GM12801 (cell line): Measurements from ENCODE around the gene ZNRF3.

Experiments used
- CTCF ChIP-seq: IDR thresholded peaks from one replicate; pipeline ENCODE4 v1.5.1; 2011; ENCODE audit warnings: control low read depth; ENCODE audit not compliant: insufficient read length; ENCODE audit errors: extremely low read depth

The ZNRF3 gene

DNA sequence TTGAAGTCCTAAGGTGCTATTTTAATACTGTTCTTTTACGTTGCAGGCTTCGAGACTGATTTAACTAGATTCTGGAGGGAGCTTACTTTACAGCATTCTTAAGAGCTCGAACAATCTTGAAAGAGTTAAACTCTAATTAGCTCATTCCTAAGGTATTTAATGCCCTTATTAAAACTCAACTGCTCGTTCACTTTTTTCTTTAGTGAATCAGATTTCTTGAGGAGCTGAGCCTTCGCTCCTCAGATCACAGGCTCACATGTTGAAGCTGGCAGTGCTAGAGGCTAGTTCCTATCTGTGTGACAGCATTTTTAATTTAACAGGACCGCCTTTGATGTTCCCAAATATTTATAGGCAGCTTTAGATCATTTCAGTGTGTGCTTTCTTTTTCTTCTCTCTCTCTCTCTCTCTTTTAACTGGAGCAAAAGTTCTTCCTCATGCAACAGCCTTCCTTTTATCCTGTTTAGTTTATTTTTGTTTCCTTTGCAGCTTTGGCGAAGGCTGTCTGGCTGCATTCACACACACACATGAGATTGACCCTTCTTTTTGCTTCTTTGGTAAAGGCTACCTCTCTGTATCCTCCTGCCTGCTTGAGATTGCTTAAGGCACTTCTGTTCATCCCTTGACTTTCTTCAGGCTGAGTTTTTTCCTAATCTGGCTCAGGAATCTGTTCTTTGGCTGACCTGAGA, 21.0 kb downstream of the ZNRF3 start:
- TF ChIP-seq CTCF = no peak

- no peak for TF ChIP-seq CTCF
Observed at GRCh38 chr22:28905256-28905832, 22.0 kb downstream of the ZNRF3 start.

- no peak for TF ChIP-seq CTCF
Observed at GRCh38 chr22:28906312-28906711, 22.9 kb downstream of the ZNRF3 start.

- TF ChIP-seq CTCF = no peak
Observed at GRCh38 chr22:28907311-28908008, 24.1 kb downstream of the ZNRF3 start.

- no peak for TF ChIP-seq CTCF
Observed at GRCh38 chr22:28909375-28909774, 26.0 kb downstream of the ZNRF3 start.

GRCh38 chr22:28910569-28911303, 27.4 kb downstream of the ZNRF3 start:
- no peak for TF ChIP-seq CTCF

DNA sequence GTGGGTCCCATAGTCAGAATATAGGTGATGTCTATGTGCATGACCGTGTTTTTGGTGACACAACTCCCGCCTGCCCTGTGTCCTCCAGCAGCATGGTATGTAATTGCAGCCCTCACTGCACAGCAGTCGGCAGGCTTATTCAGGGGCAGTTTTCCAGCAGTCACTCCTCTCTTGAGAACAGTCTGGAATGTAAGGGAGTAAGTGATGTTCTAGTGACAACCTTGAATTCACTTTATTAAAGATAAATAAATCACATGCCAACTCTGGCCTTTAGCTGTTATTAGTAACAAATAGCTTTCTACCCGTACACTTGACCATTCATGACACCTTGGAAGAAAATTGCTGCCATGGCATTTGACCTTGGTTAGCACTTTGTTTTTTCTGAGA, 27.9 kb downstream of the ZNRF3 start:
- no peak for TF ChIP-seq CTCF
